Medulla oblongata (tissue), 1 donor: Measurements from ENCODE around the gene ITGB7.

ENCODE experiments used
- DNase-seq: peaks from one replicate; pipeline ENCODE4 v3.0.0-alpha.2; 2015; ENCODE audit errors: extremely low spot score

The ITGB7 gene

DNA sequence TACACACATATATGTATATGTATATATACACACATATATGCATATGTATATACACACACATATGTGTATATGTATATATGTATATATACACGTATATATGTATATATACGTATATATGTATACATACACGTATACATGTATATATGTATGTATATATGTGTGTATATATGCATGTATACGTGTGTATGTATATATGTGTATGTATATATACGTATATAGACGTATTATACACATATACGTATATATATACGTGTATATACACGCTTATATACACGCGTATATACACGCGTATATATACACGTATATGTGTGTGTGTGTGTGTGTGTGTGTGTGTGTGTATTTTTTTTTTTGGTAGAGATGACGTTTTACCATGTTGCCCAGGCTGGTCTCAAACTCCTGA is 59.4 kb downstream of the ITGB7 start:
- DNase-seq: no peak

DNA sequence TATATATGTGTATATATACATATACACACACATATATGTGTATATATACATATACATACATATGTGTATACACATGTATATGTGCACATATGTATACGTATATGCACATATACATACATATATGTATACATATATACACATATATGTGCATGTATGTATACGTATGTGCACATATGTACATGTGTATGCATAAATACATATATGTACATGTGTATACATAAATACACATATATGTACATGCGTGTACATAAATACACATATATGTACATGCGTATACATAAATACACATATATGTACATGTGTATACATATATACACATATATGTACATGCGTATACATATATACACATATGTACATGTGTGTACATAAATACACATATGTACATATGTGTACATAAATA is 59.9 kb downstream of the ITGB7 start:
- no peak for DNase-seq

DNA sequence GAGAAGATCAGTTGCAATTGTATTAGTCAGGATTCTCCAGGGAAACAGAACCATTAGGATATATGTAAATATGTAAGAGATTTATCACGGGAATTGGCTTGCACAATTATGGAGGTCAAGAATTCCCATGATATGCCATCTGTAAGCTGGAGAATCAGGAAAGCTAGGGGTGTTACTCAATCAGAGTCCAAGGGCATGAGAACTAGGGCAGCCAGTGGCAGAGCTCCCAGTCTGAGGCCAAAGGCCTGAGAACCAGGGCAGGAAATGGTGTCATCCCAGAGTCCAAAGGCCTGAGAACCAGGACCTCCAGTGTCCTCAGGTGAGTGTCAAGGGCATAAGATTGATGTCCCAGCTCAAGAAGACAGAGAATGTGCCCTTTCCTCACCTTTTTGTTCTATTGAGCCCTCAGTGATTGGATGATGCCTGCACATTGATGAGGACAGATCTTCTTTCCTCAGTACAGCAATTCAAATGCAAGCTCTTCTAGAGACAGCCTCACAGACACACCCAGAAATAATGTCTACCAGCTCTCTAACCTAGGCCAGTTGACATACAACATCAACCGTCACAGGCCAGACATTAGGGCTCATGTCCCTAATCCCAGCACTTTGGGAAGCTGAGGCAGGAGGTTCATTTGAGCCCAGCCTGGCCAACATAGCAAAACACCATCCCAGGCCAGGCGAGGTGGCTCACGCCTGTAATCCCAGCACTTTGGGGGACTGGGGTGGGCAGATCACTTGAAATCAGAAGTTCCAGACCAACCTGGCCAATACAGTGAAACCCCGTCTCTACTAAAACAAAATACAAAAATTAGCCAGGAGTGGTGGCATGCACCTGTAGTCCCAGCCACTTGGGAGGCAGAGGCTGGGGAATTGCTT is 61.4 kb downstream of the ITGB7 start:
- DNase-seq: no peak

DNA sequence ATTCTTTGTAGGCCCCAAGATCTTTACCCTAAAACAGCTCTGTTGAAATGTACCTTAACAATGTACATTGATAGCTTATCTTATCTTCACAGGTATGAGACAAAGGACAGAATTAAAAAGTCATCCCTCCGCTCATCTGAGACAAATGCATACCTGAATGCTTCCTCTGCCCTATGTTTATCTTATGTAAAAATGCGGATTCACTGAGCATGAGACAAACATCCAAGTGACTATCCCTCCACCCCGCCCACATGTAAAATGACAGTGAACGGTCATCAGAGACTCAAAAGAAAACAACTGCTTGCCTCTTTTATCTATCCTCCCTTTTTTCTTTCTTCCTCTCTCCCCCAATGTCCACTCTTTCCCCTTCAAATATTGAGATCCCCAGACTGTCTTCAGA is 63.7 kb downstream of the ITGB7 start:
- no peak for DNase-seq
